Sigmoid colon (tissue), 4 donors: ENCODE measurements around the gene IMMP2L.

Source experiments
- CTCF ChIP-seq, 4 experiments: fragments of 450-650 bp in 3 of 4; fragments of 200-600 bp in 1 of 4; IDR thresholded peaks; one replicate each; pipeline ENCODE4 v1.5.1; 2016 to 2019; ENCODE audit warnings: antibody characterized with exemption in 4 of 4, mild to moderate bottlenecking in 3 of 4, moderate library complexity in 2 of 4
- EP300 ChIP-seq, 4 donors: sonication (generic); formaldehyde crosslinking; IDR thresholded peaks; one replicate each; pipeline ENCODE4 v1.6.1; 2017; ENCODE audit warnings: antibody characterized with exemption in 4 of 4

DNA sequence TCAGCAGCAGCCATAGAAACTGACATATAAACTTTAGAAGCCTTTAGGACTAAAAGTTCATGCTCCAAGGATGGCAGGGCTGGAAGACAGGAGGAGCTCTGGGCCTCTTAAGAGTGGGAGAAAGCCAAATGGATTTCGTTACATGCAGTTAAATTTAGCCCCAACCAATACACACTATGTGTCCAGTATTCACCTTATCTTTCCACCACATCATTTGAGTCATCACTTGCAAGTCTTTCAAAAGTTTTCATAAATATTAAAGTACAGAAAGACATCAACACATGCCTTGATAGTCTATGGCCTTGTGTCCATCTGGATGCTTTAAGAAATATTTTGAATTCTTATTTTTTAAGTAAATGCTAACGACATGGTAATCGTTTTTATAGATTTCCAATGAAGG is 863.7 kb downstream of the IMMP2L start:
- TF ChIP-seq EP300 (IDR thresholded peaks at IDR 0.05) (no peak), CTCF (IDR thresholded peaks at IDR 0.05) (no peak)
